Chondrocyte (in vitro differentiated cells): ENCODE data around the gene EIF1AD. TPM values are rescaled to one million over a fixed set of nuclear protein-coding genes. Genes with fewer than 3 reads are reported as not detected.

Experiments
- DNase-seq: peaks from one replicate; pipeline ENCODE4 v3.0.0; 2021; ENCODE audit warnings: mixed read lengths, low spot score
- H3K27ac Mint-ChIP-seq: one replicate; pipeline ENCODE4 v1.8.0; 2021; ENCODE audit warnings: mild to moderate bottlenecking, moderate library complexity, mixed read lengths; ENCODE audit not compliant: unreplicated experiment
- H3K27me3 Mint-ChIP-seq: 2 replicates; pipeline ENCODE4 v1.8.0; 2021; ENCODE audit warnings: low read depth, mixed read lengths
- H3K36me3 Mint-ChIP-seq: 2 replicates; pipeline ENCODE4 v1.8.0; 2021; ENCODE audit warnings: low read depth, mixed read lengths
- H3K4me1 Mint-ChIP-seq: 2 replicates; pipeline ENCODE4 v1.8.0; 2021; ENCODE audit warnings: low read depth, mild to moderate bottlenecking, mixed read lengths
- H3K4me3 Mint-ChIP-seq: one replicate; pipeline ENCODE4 v1.8.0; 2021; ENCODE audit warnings: mild to moderate bottlenecking, moderate library complexity, mixed read lengths; ENCODE audit not compliant: unreplicated experiment
- H3K9me3 Mint-ChIP-seq: 2 replicates; pipeline ENCODE4 v1.8.0; 2021; ENCODE audit warnings: low read depth, mixed read lengths
- total RNA-seq: library from RNA; stranded (reverse); gene quantifications from 3 replicates; pipeline ENCODE4 v1.2.1, GENCODE V29; 2021
- TF ChIP-seq, protein P1 (sequence below): fragments of 200-600 bp; sonication (generic); IDR thresholded peaks from 2 replicates; pipeline ENCODE4 v1.5.0; 2021; ENCODE audit warnings: antibody characterized with exemption, mild to moderate bottlenecking, moderate library complexity

EIF1AD gene
- total RNA-seq, 1 donor from 2014 or later, result 34.0 TPM

DNA sequence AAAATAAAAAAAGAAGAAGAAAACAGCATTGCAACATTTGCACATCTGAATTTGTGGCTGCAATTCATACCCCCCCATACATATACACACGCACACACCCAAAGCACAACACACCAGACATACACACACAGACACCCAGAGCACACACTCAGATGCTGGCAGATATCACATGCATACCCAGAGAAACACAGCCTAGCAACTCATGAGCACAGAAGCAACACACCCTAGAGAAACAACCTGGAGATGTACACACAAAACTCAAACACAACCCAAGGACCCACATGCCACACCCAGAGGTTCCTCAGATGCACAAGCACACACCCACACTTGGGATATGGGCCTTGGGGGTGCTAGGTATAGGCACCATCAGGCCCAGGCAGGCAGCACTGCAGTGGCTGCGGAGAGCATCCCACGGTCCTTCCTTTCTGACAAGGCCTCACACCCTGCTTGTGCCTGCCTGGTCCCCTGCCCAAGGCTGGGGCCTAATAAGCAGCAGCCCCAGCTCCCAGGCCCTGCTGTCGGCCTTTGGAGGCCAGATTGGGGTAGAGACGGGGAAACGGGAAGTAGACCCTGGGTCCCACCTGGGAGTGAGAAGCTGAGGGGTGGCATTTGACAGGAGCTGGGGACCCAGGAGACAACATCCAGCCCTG is 13.0 kb upstream of the EIF1AD start:
- H3K36me3 Mint-ChIP-seq, result no peaks in the 10 kb centered on the region
- no peak for DNase-seq

DNA sequence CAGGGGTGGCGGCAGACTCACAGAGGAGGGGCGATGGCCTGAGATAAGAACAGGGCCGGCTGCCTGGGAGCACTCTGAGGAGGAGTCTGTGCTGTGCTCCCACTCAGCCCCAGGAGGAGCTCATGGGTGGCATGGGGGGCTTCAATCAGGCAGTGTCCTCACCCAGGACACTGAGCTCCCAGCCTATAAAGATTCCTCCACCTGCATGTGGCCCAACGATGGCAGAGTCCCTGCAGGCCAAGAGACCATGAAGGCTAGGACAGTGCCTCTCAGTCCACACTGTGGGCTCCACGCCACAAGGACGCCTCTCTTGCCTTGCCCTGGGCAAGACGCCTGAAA is 11.8 kb upstream of the EIF1AD start:
- no peak overlapping the region for H3K4me3 Mint-ChIP-seq
- TF ChIP-seq, protein P1, sequence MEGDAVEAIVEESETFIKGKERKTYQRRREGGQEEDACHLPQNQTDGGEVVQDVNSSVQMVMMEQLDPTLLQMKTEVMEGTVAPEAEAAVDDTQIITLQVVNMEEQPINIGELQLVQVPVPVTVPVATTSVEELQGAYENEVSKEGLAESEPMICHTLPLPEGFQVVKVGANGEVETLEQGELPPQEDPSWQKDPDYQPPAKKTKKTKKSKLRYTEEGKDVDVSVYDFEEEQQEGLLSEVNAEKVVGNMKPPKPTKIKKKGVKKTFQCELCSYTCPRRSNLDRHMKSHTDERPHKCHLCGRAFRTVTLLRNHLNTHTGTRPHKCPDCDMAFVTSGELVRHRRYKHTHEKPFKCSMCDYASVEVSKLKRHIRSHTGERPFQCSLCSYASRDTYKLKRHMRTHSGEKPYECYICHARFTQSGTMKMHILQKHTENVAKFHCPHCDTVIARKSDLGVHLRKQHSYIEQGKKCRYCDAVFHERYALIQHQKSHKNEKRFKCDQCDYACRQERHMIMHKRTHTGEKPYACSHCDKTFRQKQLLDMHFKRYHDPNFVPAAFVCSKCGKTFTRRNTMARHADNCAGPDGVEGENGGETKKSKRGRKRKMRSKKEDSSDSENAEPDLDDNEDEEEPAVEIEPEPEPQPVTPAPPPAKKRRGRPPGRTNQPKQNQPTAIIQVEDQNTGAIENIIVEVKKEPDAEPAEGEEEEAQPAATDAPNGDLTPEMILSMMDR, result no peak
- peaks cover 52% of the 10 kb centered on the region for H3K4me1 Mint-ChIP-seq
- no peaks in the 10 kb centered on the region for H3K27me3 Mint-ChIP-seq
- H3K27ac Mint-ChIP-seq, result no peak overlapping the region
- DNase-seq, result no peak
- no peaks in the 10 kb centered on the region for H3K36me3 Mint-ChIP-seq
- no peaks in the 10 kb centered on the region for H3K9me3 Mint-ChIP-seq

More for the DNA sequence above, 13.0 kb upstream of the EIF1AD start:
- H3K27ac Mint-ChIP-seq, result peak overlapping the region; percentile 85
- no peaks in the 10 kb centered on the region for H3K27me3 Mint-ChIP-seq
- TF ChIP-seq, protein P1, result no peak
- no peaks in the 10 kb centered on the region for H3K9me3 Mint-ChIP-seq
- peaks cover 49% of the 10 kb centered on the region for H3K4me1 Mint-ChIP-seq
- H3K4me3 Mint-ChIP-seq, result no peak overlapping the region

DNA sequence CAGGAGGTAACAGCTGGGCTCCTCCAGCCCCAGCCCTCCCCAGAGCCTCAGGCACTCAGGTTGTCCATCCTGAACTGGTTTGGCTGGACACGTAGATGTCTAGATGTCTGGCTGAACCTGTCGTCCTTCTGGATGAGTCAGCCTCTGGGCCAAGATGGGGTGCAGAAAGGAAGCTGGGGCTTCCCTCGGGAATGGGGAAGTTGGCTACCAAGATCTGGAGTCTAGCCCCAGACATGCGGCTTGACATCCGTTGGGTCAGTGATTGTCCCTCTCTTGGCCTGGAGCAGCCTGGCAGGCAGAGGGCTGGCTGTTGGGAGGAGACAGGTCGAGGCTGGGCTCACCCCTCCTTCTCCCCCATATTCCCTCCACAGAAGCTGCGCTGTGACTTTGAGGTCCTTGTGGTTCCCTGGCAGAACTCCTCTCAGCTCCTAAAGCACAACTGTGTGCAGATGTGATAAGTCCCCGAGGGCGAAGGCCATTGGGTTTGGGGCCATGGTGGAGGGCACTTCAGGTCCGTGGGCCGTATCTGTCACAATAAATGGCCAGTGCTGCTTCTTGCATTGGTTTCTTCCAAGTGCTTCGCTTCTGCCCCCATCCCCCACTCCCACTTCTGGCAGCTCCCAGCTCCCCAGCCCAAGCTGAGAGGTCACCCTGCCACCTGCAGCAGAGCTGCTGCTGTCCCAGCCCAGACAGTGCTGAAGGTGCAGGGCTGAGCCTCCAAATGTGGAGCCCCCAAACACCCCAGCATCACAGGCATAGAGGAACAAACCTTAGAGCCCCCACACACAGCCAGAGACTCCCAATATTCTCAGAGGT is 11.2 kb upstream of the EIF1AD start:
- no peaks in the 10 kb centered on the region for H3K9me3 Mint-ChIP-seq
- no peaks in the 10 kb centered on the region for H3K36me3 Mint-ChIP-seq
- H3K27me3 Mint-ChIP-seq, result no peaks in the 10 kb centered on the region
- H3K27ac Mint-ChIP-seq, result no peak overlapping the region
- H3K4me1 Mint-ChIP-seq, result peaks cover 55% of the 10 kb centered on the region
- TF ChIP-seq, protein P1, result no peak
- DNase-seq, result no peak
- no peak overlapping the region for H3K4me3 Mint-ChIP-seq

DNA sequence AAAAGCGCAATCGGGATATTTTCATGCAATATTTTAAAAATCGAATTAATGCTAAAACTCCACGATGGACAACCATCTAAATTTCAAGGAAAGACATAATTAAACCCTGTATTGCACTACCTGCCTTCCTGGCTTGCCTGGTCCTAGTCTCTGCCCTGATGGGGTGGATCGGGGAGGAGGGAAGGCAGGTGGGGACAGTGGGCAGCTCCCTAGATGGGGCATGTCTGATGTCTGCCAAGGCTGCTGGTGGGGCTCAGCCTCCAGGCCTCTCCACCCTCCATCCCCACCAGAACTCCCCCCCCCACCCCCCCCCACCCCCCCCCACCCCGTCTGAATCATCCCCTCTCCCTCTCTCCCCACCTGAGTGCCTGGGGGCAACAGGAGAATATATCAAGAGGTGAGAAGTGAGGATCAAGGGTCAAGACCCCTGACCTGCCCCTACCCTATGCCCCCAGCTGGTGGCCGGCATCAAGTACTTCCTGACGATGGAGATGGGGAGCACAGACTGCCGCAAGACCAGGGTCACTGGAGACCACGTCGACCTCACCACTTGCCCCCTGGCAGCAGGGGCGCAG is 10.5 kb upstream of the EIF1AD start:
- Mint-ChIP-seq H3K4me3 (no peak overlapping the region), H3K36me3 (no peaks in the 10 kb centered on the region), H3K9me3 (no peaks in the 10 kb centered on the region), H3K4me1 (peaks cover 55% of the 10 kb centered on the region), H3K27ac (no peak overlapping the region), H3K27me3 (no peaks in the 10 kb centered on the region)
- no peak for DNase-seq
- TF ChIP-seq, protein P1, result no peak

DNA sequence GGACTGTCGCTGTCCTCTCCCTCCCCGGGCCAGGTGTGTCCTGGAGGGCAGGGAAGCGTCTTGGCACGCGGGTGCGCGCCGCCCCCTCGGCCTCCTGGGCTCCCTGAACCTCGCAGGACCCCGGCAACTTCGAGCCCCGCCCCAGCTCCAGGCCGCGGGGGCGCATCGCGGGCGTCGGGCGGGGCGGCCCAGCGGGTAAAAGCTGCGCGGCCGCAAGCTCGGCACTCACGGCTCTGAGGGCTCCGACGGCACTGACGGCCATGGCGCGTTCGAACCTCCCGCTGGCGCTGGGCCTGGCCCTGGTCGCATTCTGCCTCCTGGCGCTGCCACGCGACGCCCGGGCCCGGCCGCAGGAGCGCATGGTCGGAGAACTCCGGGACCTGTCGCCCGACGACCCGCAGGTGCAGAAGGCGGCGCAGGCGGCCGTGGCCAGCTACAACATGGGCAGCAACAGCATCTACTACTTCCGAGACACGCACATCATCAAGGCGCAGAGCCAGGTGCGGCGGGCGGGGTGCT is 9.9 kb upstream of the EIF1AD start, which contains the start of gene CST6:
TSS of gene CST6 (plus strand) at position 224 of the 519 bp plus-strand sequence. CDS start at position 261, 37 bp downstream.
- no peaks in the 10 kb centered on the region for H3K36me3 Mint-ChIP-seq
- H3K27me3 Mint-ChIP-seq, result no peaks in the 10 kb centered on the region
- no peak within 1 kb of the TSS for H3K4me3 Mint-ChIP-seq
- H3K4me1 Mint-ChIP-seq, result peaks cover 55% of the 10 kb centered on the region
- H3K27ac Mint-ChIP-seq, result no peak within 1 kb of the TSS
- no peaks in the 10 kb centered on the region for H3K9me3 Mint-ChIP-seq
- no peak for DNase-seq
- TF ChIP-seq, protein P1, result no peak
